Measurements from ENCODE around the gene SUPT6H. TPM values are rescaled to one million over a fixed set of nuclear protein-coding genes. Genes with fewer than 3 reads are reported as not detected.
"Not testable (repeated sequence)": the region's sequence is repeated elsewhere in the genome, so short reads cannot be mapped to it uniquely, and the experiment has no call there.

The SUPT6H gene
- polyA plus RNA-seq, 1 of the 3 experiments (the other 2 are of a cell fraction), result 26.9 TPM

GRCh38 chr17:28658342-28658741 is 3.7 kb upstream of the SUPT6H start:
- POLR2A ChIA-PET; H4K20me1 ChIP-seq (ENCODE audit: insufficient read depth); H3K4me2 ChIP-seq; CTCF ChIA-PET; H3K27ac ChIP-seq (ENCODE audit: low read depth in 2 of 2, low read length in 1 of 2); H3F3A ChIP-seq (replicated peaks; ENCODE audit: insufficient read depth); DNase-seq; H3K9me3 ChIP-seq; H3K9me2 ChIP-seq; H3K9ac ChIP-seq; H3K27me3 ChIP-seq (ENCODE audit: insufficient read depth); H3K4me3 ChIP-seq (ENCODE audit: low read depth in 2 of 2, low read length in 1 of 2); H2AFZ ChIP-seq (ENCODE audit: low read depth): not testable (repeated sequence)
- 92% methylated on average over 6 of the region's 8 CpGs for WGBS (ENCODE audit: low lambda C conversion rate)
- H3K79me2 ChIP-seq (ENCODE audit: insufficient read depth), result peaks cover 94% of the 10 kb centered on the region
- peaks cover 7 to 13% of the 10 kb centered on the region in 2 experiments; a peak in 3 of 4 replicates for H3K4me1 ChIP-seq (ENCODE audit: control insufficient read depth in 1 of 2, insufficient read depth in 2 of 2, low read depth in 1 of 2, low read length in 1 of 2)
- H3K36me3 ChIP-seq (replicated peaks in 1 of 2; ENCODE audit: control insufficient read depth in 1 of 2, insufficient read depth in 2 of 2, low read length in 1 of 2), result peaks cover 8 to 29% of the 10 kb centered on the region in 2 experiments

- H3K4me3 ChIP-seq (ENCODE audit: low read depth in 2 of 2, low read length in 1 of 2); POLR2A ChIA-PET: not testable (repeated sequence)
- peaks cover 8 to 23% of the 10 kb centered on the region in 2 experiments for H3K36me3 ChIP-seq (replicated peaks in 1 of 2; ENCODE audit: control insufficient read depth in 1 of 2, insufficient read depth in 2 of 2, low read length in 1 of 2)
Observed at GRCh38 chr17:28658766-28659496, 3.1 kb upstream of the SUPT6H start.

GRCh38 chr17:28659497-28659881 is 2.5 kb upstream of the SUPT6H start:
- H3F3A ChIP-seq (replicated peaks; ENCODE audit: insufficient read depth); H3K27ac ChIP-seq (ENCODE audit: low read depth in 2 of 2, low read length in 1 of 2); H3K27me3 ChIP-seq (ENCODE audit: insufficient read depth); H3K4me3 ChIP-seq (ENCODE audit: low read depth in 2 of 2, low read length in 1 of 2); POLR2A ChIA-PET; DNase-seq; H3K4me2 ChIP-seq; H2AFZ ChIP-seq (ENCODE audit: low read depth); H3K9me2 ChIP-seq; H3K9ac ChIP-seq; H3K9me3 ChIP-seq: not testable (repeated sequence)
- WGBS (ENCODE audit: low lambda C conversion rate), result 97% methylated on average over 21 of the region's 23 CpGs
- H3K36me3 ChIP-seq (replicated peaks in 1 of 2; ENCODE audit: control insufficient read depth in 1 of 2, insufficient read depth in 2 of 2, low read length in 1 of 2), result peaks cover 8 to 19% of the 10 kb centered on the region in 2 experiments
- peaks cover 96% of the 10 kb centered on the region for H3K79me2 ChIP-seq (ENCODE audit: insufficient read depth)
- peaks cover 7 to 13% of the 10 kb centered on the region in 2 experiments; a peak in 3 of 4 replicates for H3K4me1 ChIP-seq (ENCODE audit: control insufficient read depth in 1 of 2, insufficient read depth in 2 of 2, low read depth in 1 of 2, low read length in 1 of 2)
- peaks cover 11% of the 10 kb centered on the region for H4K20me1 ChIP-seq (ENCODE audit: insufficient read depth)
- CTCF ChIA-PET, result interaction anchor here (4.1 kb wide), 1 partner anchor 14 kb away, joined by 50 read pairs; the partner anchor contains the start of gene BLTP2

More at GRCh38 chr17:28658766-28659496, 3.1 kb upstream of the SUPT6H start:
- H2AFZ ChIP-seq (ENCODE audit: low read depth); H3K4me2 ChIP-seq; CTCF ChIA-PET; H3K27ac ChIP-seq (ENCODE audit: low read depth in 2 of 2, low read length in 1 of 2); H3K27me3 ChIP-seq (ENCODE audit: insufficient read depth); DNase-seq; H3K9me2 ChIP-seq; H3K9me3 ChIP-seq; H3F3A ChIP-seq (replicated peaks; ENCODE audit: insufficient read depth); H3K9ac ChIP-seq; H4K20me1 ChIP-seq (ENCODE audit: insufficient read depth): not testable (repeated sequence)
- H3K4me1 ChIP-seq (ENCODE audit: control insufficient read depth in 1 of 2, insufficient read depth in 2 of 2, low read depth in 1 of 2, low read length in 1 of 2), result peaks cover 7 to 13% of the 10 kb centered on the region in 2 experiments; a peak in 3 of 4 replicates
- peaks cover 95% of the 10 kb centered on the region for H3K79me2 ChIP-seq (ENCODE audit: insufficient read depth)
- WGBS (ENCODE audit: low lambda C conversion rate), result 96% methylated on average over 6 of the region's 46 CpGs

GRCh38 chr17:28662527-28662829 is 473 bp downstream of the SUPT6H start:
- CTCF ChIA-PET, result interaction anchor here (0.9 to 4.1 kb wide), 9 partner anchors 9 to 115 kb away, joined by 3 to 50 read pairs (median 4); partner anchors contain the start of genes BLTP2 and TLCD1

More at GRCh38 chr17:28662527-28662829, 473 bp downstream of the SUPT6H start:
- Histone ChIP-seq H4K20me1 (ENCODE audit: insufficient read depth) (peaks cover 33% of the 10 kb centered on the region), H3K27ac (ENCODE audit: low read depth in 2 of 2, low read length in 1 of 2) (peak overlapping the region; percentile 96), H3K36me3 (replicated peaks in 1 of 2; ENCODE audit: control insufficient read depth in 1 of 2, insufficient read depth in 2 of 2, low read length in 1 of 2) (peaks cover 10 to 21% of the 10 kb centered on the region in 2 experiments), H3K79me2 (ENCODE audit: insufficient read depth) (peaks cover 93% of the 10 kb centered on the region), H3K9me2 (no peaks in the 10 kb centered on the region), H3K4me3 (ENCODE audit: low read depth in 2 of 2, low read length in 1 of 2) (peak overlapping the region; percentile 91 to 94), H3K9me3 (no peaks in the 10 kb centered on the region), H3K27me3 (ENCODE audit: insufficient read depth) (no peaks in the 10 kb centered on the region), H3F3A (replicated peaks; ENCODE audit: insufficient read depth) (peaks cover 6% of the 10 kb centered on the region), H3K4me1 (ENCODE audit: control insufficient read depth in 1 of 2, insufficient read depth in 2 of 2, low read depth in 1 of 2, low read length in 1 of 2) (peaks cover 7 to 13% of the 10 kb centered on the region in 2 experiments; a peak in 3 of 4 replicates), H2AFZ (ENCODE audit: low read depth) (peak overlapping the region; percentile 92), H3K4me2 (peak overlapping the region; percentile 78), H3K9ac (peak overlapping the region; percentile 94)
- TF ChIP-seq MXI1 (IDR thresholded peaks at IDR 0.05; ENCODE audit: low read depth, low read length) (no peak), FOXM1 (IDR thresholded peaks at IDR 0.05; ENCODE audit: low read depth) (no peak), SMC3 (IDR thresholded peaks at IDR 0.05; ENCODE audit: low read depth, low read length) (no peak), RXRA (IDR thresholded peaks at IDR 0.05; ENCODE audit: borderline replicate concordance, low read depth) (no peak), USF2 (IDR thresholded peaks at IDR 0.05; ENCODE audit: borderline replicate concordance, low read depth, low read length) (no peak), CHD2 (IDR thresholded peaks at IDR 0.05; ENCODE audit: low read length, partially characterized antibody) (no peak), GATA2 (CRISPR knock-in tag; IDR thresholded peaks at IDR 0.05) (no peak), EZH2phosphoT487 (IDR thresholded peaks at IDR 0.05; ENCODE audit: borderline replicate concordance, low read depth) (no peak), NFIC (IDR thresholded peaks at IDR 0.05; ENCODE audit: borderline replicate concordance) (no peak), EP300 (IDR thresholded peaks at IDR 0.05; ENCODE audit: borderline replicate concordance in 1 of 2, low read depth in 1 of 2, low read length in 1 of 2) (no peak), RFX5 (IDR thresholded peaks at IDR 0.05; ENCODE audit: low read length) (no peak)
- WGBS (ENCODE audit: low lambda C conversion rate), result 0% methylated on average over 10 of the region's 10 CpGs
- DNase-seq, result no peak
- POLR2A ChIA-PET, result interaction anchor here (1.2 to 1.3 kb wide), 3 partner anchors 9 to 57 kb away, joined by 3 to 9 read pairs (median 6); partner anchors contain the start of gene RPL23A
